BLaER1 (cell line): Measurements from ENCODE around the gene TRIM3.

ENCODE experiments used
- H3K27ac ChIP-seq: shearing (Covaris generic); formaldehyde crosslinking; 2 replicates; pipeline ENCODE4 v1.8.1; 2022
- H3K27me3 ChIP-seq: shearing (Covaris generic); formaldehyde crosslinking; 2 replicates; pipeline ENCODE4 v1.8.1; 2022
- H3K36me3 ChIP-seq: shearing (Covaris generic); formaldehyde crosslinking; 2 replicates; pipeline ENCODE4 v1.8.1; 2022
- H3K4me1 ChIP-seq: shearing (Covaris generic); formaldehyde crosslinking; 2 replicates; pipeline ENCODE4 v1.8.1; 2022
- H3K4me2 ChIP-seq: shearing (Covaris generic); formaldehyde crosslinking; 2 replicates; pipeline ENCODE4 v1.8.1; 2022
- H3K4me3 ChIP-seq: shearing (Covaris generic); formaldehyde crosslinking; 2 replicates; pipeline ENCODE4 v1.8.1; 2022
- H3K9ac ChIP-seq: shearing (Covaris generic); formaldehyde crosslinking; 2 replicates; pipeline ENCODE4 v1.8.1; 2022
- H3K9me3 ChIP-seq: shearing (Covaris generic); formaldehyde crosslinking; 2 replicates; pipeline ENCODE4 v1.8.1; 2022
- H4K20me1 ChIP-seq: shearing (Covaris generic); formaldehyde crosslinking; 2 replicates; pipeline ENCODE4 v1.8.1; 2022
- Cebpa-rat ChIP-seq: shearing (Covaris generic); IDR thresholded peaks from 2 replicates; pipeline ENCODE4 v1.8.1; 2022

The TRIM3 gene

GRCh38 chr11:6497069-6497839 is 23.5 kb upstream of the TRIM3 start, which contains the start of gene DNHD1:
Gene DNHD1, plus strand, starts transcription at chr11:6497280. Its CDS starts 936 bp downstream, at chr11:6498216.
- H3K27ac ChIP-seq = no peak within 1 kb of the TSS
- H4K20me1 ChIP-seq = no peaks in the 10 kb centered on the region
- no peak within 1 kb of the TSS for H3K4me3 ChIP-seq
- no peak within 1 kb of the TSS for H3K4me2 ChIP-seq
- no peaks in the 10 kb centered on the region for H3K9me3 ChIP-seq
- H3K36me3 ChIP-seq = peaks cover 70% of the 10 kb centered on the region
- no peaks in the 10 kb centered on the region for H3K27me3 ChIP-seq
- no peak within 1 kb of the TSS for H3K9ac ChIP-seq
- TF ChIP-seq Cebpa-rat = no peak
- H3K4me1 ChIP-seq = no peaks in the 10 kb centered on the region

- H3K27me3 ChIP-seq = no peaks in the 10 kb centered on the region
- H3K9me3 ChIP-seq = no peaks in the 10 kb centered on the region
- H4K20me1 ChIP-seq = peaks cover 11% of the 10 kb centered on the region; the same call in 1 of the 2 replicates
- TF ChIP-seq Cebpa-rat = no peak
- no peak overlapping the region for H3K4me3 ChIP-seq
- no peak overlapping the region for H3K9ac ChIP-seq
- no peak overlapping the region for H3K27ac ChIP-seq
- no peak overlapping the region for H3K4me2 ChIP-seq
- H3K4me1 ChIP-seq = no peaks in the 10 kb centered on the region
- peaks cover 87% of the 10 kb centered on the region for H3K36me3 ChIP-seq
These were observed 15.6 kb upstream of the TRIM3 start for GRCh38 chr11:6489306-6489705.

GRCh38 chr11:6488821-6489220 is 15.1 kb upstream of the TRIM3 start:
- Histone ChIP-seq H3K4me3 (no peak overlapping the region), H3K9me3 (no peaks in the 10 kb centered on the region), H3K27ac (no peak overlapping the region), H3K9ac (no peak overlapping the region), H3K27me3 (no peaks in the 10 kb centered on the region), H3K4me2 (no peak overlapping the region), H3K4me1 (no peaks in the 10 kb centered on the region), H3K36me3 (peaks cover 87% of the 10 kb centered on the region), H4K20me1 (peaks cover 16% of the 10 kb centered on the region; the same call in 1 of the 2 replicates)
- no peak for TF ChIP-seq Cebpa-rat

- Histone ChIP-seq H3K4me3 (no peak overlapping the region), H3K27me3 (no peaks in the 10 kb centered on the region), H3K9me3 (no peaks in the 10 kb centered on the region), H3K4me2 (no peak overlapping the region), H3K36me3 (peaks cover 87% of the 10 kb centered on the region), H3K27ac (no peak overlapping the region), H4K20me1 (peaks cover 21% of the 10 kb centered on the region; the same call in 1 of the 2 replicates), H3K9ac (no peak overlapping the region), H3K4me1 (no peaks in the 10 kb centered on the region)
- no peak for TF ChIP-seq Cebpa-rat
These were observed 14.6 kb upstream of the TRIM3 start for GRCh38 chr11:6488342-6488741.

- no peak for TF ChIP-seq Cebpa-rat
- Histone ChIP-seq H3K27ac (no peak overlapping the region), H3K9me3 (no peaks in the 10 kb centered on the region), H3K4me1 (peaks cover 11% of the 10 kb centered on the region), H3K4me2 (no peak overlapping the region), H3K27me3 (no peaks in the 10 kb centered on the region), H4K20me1 (peaks cover 35% of the 10 kb centered on the region), H3K9ac (no peak overlapping the region), H3K36me3 (peaks cover 90% of the 10 kb centered on the region), H3K4me3 (no peak overlapping the region)
These were observed 13.2 kb upstream of the TRIM3 start for GRCh38 chr11:6486938-6487337.

GRCh38 chr11:6486256-6486655 is 12.5 kb upstream of the TRIM3 start:
- no peaks in the 10 kb centered on the region for H3K9me3 ChIP-seq
- peaks cover 86% of the 10 kb centered on the region for H3K36me3 ChIP-seq
- no peak for TF ChIP-seq Cebpa-rat
- no peak overlapping the region for H3K4me2 ChIP-seq
- H4K20me1 ChIP-seq = peaks cover 40% of the 10 kb centered on the region
- no peak overlapping the region for H3K9ac ChIP-seq
- no peak overlapping the region for H3K27ac ChIP-seq
- H3K27me3 ChIP-seq = no peaks in the 10 kb centered on the region
- no peak overlapping the region for H3K4me3 ChIP-seq
- H3K4me1 ChIP-seq = peaks cover 13% of the 10 kb centered on the region

- Histone ChIP-seq H3K4me3 (no peak overlapping the region), H4K20me1 (peaks cover 40% of the 10 kb centered on the region), H3K4me2 (no peak overlapping the region), H3K36me3 (peaks cover 82% of the 10 kb centered on the region), H3K27ac (no peak overlapping the region), H3K4me1 (peaks cover 15% of the 10 kb centered on the region), H3K9me3 (no peaks in the 10 kb centered on the region), H3K27me3 (no peaks in the 10 kb centered on the region), H3K9ac (no peak overlapping the region)
- no peak for TF ChIP-seq Cebpa-rat
These were observed 11.9 kb upstream of the TRIM3 start for GRCh38 chr11:6485661-6486060.

- Histone ChIP-seq H3K27ac (no peak overlapping the region), H3K27me3 (no peaks in the 10 kb centered on the region), H3K36me3 (peaks cover 77% of the 10 kb centered on the region), H3K4me1 (peaks cover 27% of the 10 kb centered on the region), H3K4me2 (peak overlapping the region; percentile 98), H4K20me1 (peaks cover 40% of the 10 kb centered on the region), H3K4me3 (0 out of 2 replicates have a peak overlapping the region, but pooled peaks have one; percentile 94), H3K9me3 (no peaks in the 10 kb centered on the region), H3K9ac (peak overlapping the region; percentile 93; the same call in 1 of the 2 replicates)
- TF ChIP-seq Cebpa-rat = no peak
These were observed 9.3 kb upstream of the TRIM3 start for GRCh38 chr11:6483015-6483414.

- H3K4me1 ChIP-seq = peaks cover 27% of the 10 kb centered on the region
- H3K4me2 ChIP-seq = peak overlapping the region; percentile 98
- H3K27me3 ChIP-seq = no peaks in the 10 kb centered on the region
- peaks cover 40% of the 10 kb centered on the region for H4K20me1 ChIP-seq
- peak overlapping the region; percentile 94 for H3K4me3 ChIP-seq
- no peak for TF ChIP-seq Cebpa-rat
- peaks cover 77% of the 10 kb centered on the region for H3K36me3 ChIP-seq
- H3K9ac ChIP-seq = peak overlapping the region; percentile 93
- no peaks in the 10 kb centered on the region for H3K9me3 ChIP-seq
- H3K27ac ChIP-seq = peak overlapping the region; percentile 90; the same call in 1 of the 2 replicates
These were observed 8.7 kb upstream of the TRIM3 start for GRCh38 chr11:6482441-6482840.

GRCh38 chr11:6481924-6482275 is 8.2 kb upstream of the TRIM3 start:
- Histone ChIP-seq H3K9me3 (no peaks in the 10 kb centered on the region), H3K4me2 (peak overlapping the region; percentile 98), H3K4me1 (peaks cover 27% of the 10 kb centered on the region), H3K36me3 (peaks cover 77% of the 10 kb centered on the region), H3K27me3 (no peaks in the 10 kb centered on the region), H4K20me1 (peaks cover 40% of the 10 kb centered on the region), H3K9ac (peak overlapping the region; percentile 93), H3K4me3 (peak overlapping the region; percentile 94), H3K27ac (peak overlapping the region; percentile 90)
- no peak for TF ChIP-seq Cebpa-rat
